GM21723 (cell line): ENCODE data around the gene KRT5.

Source experiments
- ATAC-seq: cut with Tn5 transposase; IDR thresholded peaks from one replicate; pipeline ENCODE4 v1.9.1; 2021; ENCODE audit warnings: mild to moderate bottlenecking, moderate library complexity; ENCODE audit not compliant: unreplicated experiment

KRT5 gene

GRCh38 chr12:52539083-52539820 is 19.1 kb upstream of the KRT5 start:
- no peak for ATAC-seq

- ATAC-seq: no peak
These were observed 16.9 kb upstream of the KRT5 start for GRCh38 chr12:52537101-52537500.

GRCh38 chr12:52535574-52535973 is 15.4 kb upstream of the KRT5 start:
- no peak for ATAC-seq

- ATAC-seq: no peak
These were observed 14.3 kb upstream of the KRT5 start for GRCh38 chr12:52534482-52534881.

GRCh38 chr12:52533686-52534470 is 13.7 kb upstream of the KRT5 start:
- ATAC-seq: no peak

GRCh38 chr12:52532636-52533035 is 12.4 kb upstream of the KRT5 start:
- no peak for ATAC-seq

- no peak for ATAC-seq
These were observed 11.5 kb upstream of the KRT5 start for GRCh38 chr12:52531566-52532300.

GRCh38 chr12:52530905-52531304 is 10.7 kb upstream of the KRT5 start:
- no peak for ATAC-seq

- no peak for ATAC-seq
These were observed 10.2 kb upstream of the KRT5 start for GRCh38 chr12:52530366-52530765.

GRCh38 chr12:52529846-52530245 is 9.7 kb upstream of the KRT5 start:
- no peak for ATAC-seq

- no peak for ATAC-seq
These were observed 9.2 kb upstream of the KRT5 start for GRCh38 chr12:52529417-52529816.

GRCh38 chr12:52528641-52529143 is 8.5 kb upstream of the KRT5 start:
- no peak for ATAC-seq

- no peak for ATAC-seq
These were observed 7.1 kb upstream of the KRT5 start for GRCh38 chr12:52527121-52527800.

- no peak for ATAC-seq
These were observed 6.3 kb upstream of the KRT5 start for GRCh38 chr12:52526511-52526951.

- no peak for ATAC-seq
These were observed 5.7 kb upstream of the KRT5 start for GRCh38 chr12:52525661-52526499.

GRCh38 chr12:52524898-52525591 is 4.9 kb upstream of the KRT5 start:
- ATAC-seq: no peak

- no peak for ATAC-seq
These were observed 4.2 kb upstream of the KRT5 start for GRCh38 chr12:52524241-52524897.

GRCh38 chr12:52523824-52524223 is 3.6 kb upstream of the KRT5 start:
- no peak for ATAC-seq
